ENCODE data around the gene PMF1. TPM values are rescaled to one million over a fixed set of nuclear protein-coding genes. Genes with fewer than 3 reads are reported as not detected.
A peak's percentile ranks its signal among the peaks of the same experiment; 100 is the strongest.

Gene PMF1
- total RNA-seq, 3 donors from 2014 or later = 41.4 to 75.2 (median 60.3) TPM

- DNase-seq (ENCODE audit: low spot score in 2 of 2) = no peak
- no peak overlapping the region for H3K27ac ChIP-seq
- TF ChIP-seq POLR2AphosphoS5 (IDR thresholded peaks at IDR 0.05) (no peak), POLR2A (IDR thresholded peaks at IDR 0.05) (no peak)
- TF ChIP-seq, protein P1, sequence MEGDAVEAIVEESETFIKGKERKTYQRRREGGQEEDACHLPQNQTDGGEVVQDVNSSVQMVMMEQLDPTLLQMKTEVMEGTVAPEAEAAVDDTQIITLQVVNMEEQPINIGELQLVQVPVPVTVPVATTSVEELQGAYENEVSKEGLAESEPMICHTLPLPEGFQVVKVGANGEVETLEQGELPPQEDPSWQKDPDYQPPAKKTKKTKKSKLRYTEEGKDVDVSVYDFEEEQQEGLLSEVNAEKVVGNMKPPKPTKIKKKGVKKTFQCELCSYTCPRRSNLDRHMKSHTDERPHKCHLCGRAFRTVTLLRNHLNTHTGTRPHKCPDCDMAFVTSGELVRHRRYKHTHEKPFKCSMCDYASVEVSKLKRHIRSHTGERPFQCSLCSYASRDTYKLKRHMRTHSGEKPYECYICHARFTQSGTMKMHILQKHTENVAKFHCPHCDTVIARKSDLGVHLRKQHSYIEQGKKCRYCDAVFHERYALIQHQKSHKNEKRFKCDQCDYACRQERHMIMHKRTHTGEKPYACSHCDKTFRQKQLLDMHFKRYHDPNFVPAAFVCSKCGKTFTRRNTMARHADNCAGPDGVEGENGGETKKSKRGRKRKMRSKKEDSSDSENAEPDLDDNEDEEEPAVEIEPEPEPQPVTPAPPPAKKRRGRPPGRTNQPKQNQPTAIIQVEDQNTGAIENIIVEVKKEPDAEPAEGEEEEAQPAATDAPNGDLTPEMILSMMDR (IDR thresholded peaks at IDR 0.05) = no peak
- H3K4me3 ChIP-seq = no peak overlapping the region
- H3K4me1 ChIP-seq = peaks cover 0 to 7% of the 10 kb centered on the region in 2 donors
- H3K27me3 ChIP-seq = no peaks in the 10 kb centered on the region
- no peaks in the 10 kb centered on the region for H3K36me3 ChIP-seq
- H3K9me3 ChIP-seq = no peaks in the 10 kb centered on the region
- intact Hi-C loops (cut with DNase I; ENCODE audit: low total_unique reads) = no loop called here
Measured at GRCh38 chr1:156242738-156243137, 29.9 kb downstream of the PMF1 start.

GRCh38 chr1:156244126-156244525 lies 31.3 kb downstream of the PMF1 start:
- Histone ChIP-seq H3K27ac (no peak overlapping the region), H3K36me3 (no peaks in the 10 kb centered on the region), H3K27me3 (no peaks in the 10 kb centered on the region), H3K9me3 (no peaks in the 10 kb centered on the region), H3K4me1 (peaks cover 0 to 11% of the 10 kb centered on the region in 2 donors), H3K4me3 (no peak overlapping the region)
- no peak for DNase-seq (ENCODE audit: low spot score in 2 of 2)
- intact Hi-C loops (cut with DNase I; ENCODE audit: low total_unique reads) = no loop called here
- TF ChIP-seq POLR2AphosphoS5 (IDR thresholded peaks at IDR 0.05) (no peak), POLR2A (IDR thresholded peaks at IDR 0.05) (no peak)
- TF ChIP-seq, protein P1 (IDR thresholded peaks at IDR 0.05) = no peak

DNA sequence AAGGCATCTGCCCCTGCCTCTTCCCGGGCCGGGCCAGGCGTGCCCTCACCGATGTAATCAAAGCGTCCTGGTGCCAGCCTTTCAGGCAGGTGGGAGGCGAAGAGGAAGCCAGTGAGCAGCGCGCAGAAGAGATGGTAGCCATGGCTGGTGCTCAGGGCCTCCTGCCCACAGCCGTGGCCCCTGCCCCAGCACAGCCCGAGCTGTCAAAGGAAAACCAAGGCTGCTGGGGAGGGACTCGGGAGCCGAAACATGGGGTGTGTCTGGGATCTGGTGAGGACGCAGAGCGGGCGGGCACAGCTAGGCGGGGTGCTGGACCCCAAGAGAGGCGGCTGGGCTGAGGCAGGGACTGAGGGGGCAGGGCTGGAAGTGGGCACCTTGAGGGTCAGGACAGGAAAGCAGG lies 31.9 kb downstream of the PMF1 start:
- DNase-seq (ENCODE audit: low spot score in 2 of 2) = no peak
- no peaks in the 10 kb centered on the region for H3K36me3 ChIP-seq
- H3K27me3 ChIP-seq = no peaks in the 10 kb centered on the region
- TF ChIP-seq, protein P1 (IDR thresholded peaks at IDR 0.05) = no peak
- TF ChIP-seq POLR2AphosphoS5 (IDR thresholded peaks at IDR 0.05) (no peak), POLR2A (IDR thresholded peaks at IDR 0.05) (no peak)
- H3K4me1 ChIP-seq = peaks cover 0 to 11% of the 10 kb centered on the region in 2 donors
- no peaks in the 10 kb centered on the region for H3K9me3 ChIP-seq
- no peak overlapping the region for H3K4me3 ChIP-seq
- intact Hi-C loops (cut with DNase I; ENCODE audit: low total_unique reads) = no loop called here
- H3K27ac ChIP-seq = no peak overlapping the region

DNA sequence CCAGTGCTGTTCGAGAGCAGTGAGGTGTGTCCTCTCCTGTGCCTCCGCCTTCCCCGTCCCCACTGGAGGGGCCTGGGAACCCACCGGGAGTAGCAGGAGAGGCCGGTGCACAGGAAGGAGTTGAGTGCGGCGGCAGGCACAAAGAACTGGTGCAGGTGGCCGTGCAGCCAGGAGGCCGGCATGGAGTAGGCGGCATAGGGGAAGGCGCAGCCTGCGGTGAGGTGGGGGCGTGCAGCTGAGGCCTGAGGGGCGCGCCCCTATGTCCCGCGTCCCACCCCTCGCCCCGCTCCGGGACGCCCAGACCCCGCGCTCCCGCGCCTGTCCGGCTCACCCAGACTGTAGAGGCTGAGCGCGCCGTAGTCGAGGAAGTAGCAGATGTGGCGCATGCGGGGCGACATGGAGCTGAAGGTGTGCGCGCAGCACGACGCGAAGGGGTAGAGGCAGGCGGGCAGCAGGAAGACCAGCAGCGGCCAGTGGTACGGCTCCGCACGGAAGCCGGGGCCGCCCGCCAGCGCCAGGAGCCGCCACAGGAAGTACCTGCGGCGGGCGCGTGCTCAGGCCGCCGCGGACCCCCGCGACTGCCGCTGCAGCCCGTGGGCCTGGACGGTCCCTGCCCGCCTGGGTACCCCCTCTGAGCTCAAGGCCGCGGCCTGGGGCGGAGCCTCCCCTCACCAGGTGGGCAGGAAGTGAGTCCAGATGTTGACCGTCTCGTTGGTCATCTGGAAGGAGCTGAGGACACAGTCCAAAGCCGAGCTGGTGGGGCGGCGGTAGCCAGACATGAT lies 32.8 kb downstream of the PMF1 start:
- intact Hi-C loops (cut with DNase I; ENCODE audit: low total_unique reads) = no loop called here
- no peak for DNase-seq (ENCODE audit: low spot score in 2 of 2)

More for the DNA sequence above, 32.8 kb downstream of the PMF1 start:
- H3K27me3 ChIP-seq = no peaks in the 10 kb centered on the region
- H3K36me3 ChIP-seq = no peaks in the 10 kb centered on the region
- peaks cover 0 to 11% of the 10 kb centered on the region in 2 donors for H3K4me1 ChIP-seq
- peak overlapping the region; percentile 10 to 54 (median 39) for H3K4me3 ChIP-seq
- no peaks in the 10 kb centered on the region for H3K9me3 ChIP-seq
- H3K27ac ChIP-seq = no peak overlapping the region
- TF ChIP-seq POLR2AphosphoS5 (IDR thresholded peaks at IDR 0.05) (peak in 1 of 3 donors; percentile 9), POLR2A (IDR thresholded peaks at IDR 0.05) (no peak)
- TF ChIP-seq, protein P1 (IDR thresholded peaks at IDR 0.05) = no peak

Measured in breast epithelium (tissue), 4 donors.